GM19372 (cell line): ENCODE measurements around the gene SUMO4.

ENCODE experiments used
- ATAC-seq: cut with Tn5 transposase; IDR thresholded peaks from one replicate; pipeline ENCODE4 v1.9.1; 2021; ENCODE audit warnings: mild to moderate bottlenecking, low read depth, moderate library complexity; ENCODE audit not compliant: unreplicated experiment

The SUMO4 gene

GRCh38 chr6:149400050-149400449 lies at the start of gene SUMO4:
Gene SUMO4 (plus strand): TSS chr6:149400262. CDS start chr6:149400392, 130 bp downstream.
- no peak for ATAC-seq

- ATAC-seq: no peak
Observed at GRCh38 chr6:149354009-149354408, 46.1 kb upstream of the SUMO4 start.

GRCh38 chr6:149356081-149356750 lies 43.8 kb upstream of the SUMO4 start:
- ATAC-seq: no peak

GRCh38 chr6:149357726-149358538 lies 42.1 kb upstream of the SUMO4 start:
- no peak for ATAC-seq

- ATAC-seq: no peak
Observed at GRCh38 chr6:149359440-149359839, 40.6 kb upstream of the SUMO4 start.

- no peak for ATAC-seq
Observed at GRCh38 chr6:149360536-149360935, 39.5 kb upstream of the SUMO4 start.

- ATAC-seq: no peak
Observed at GRCh38 chr6:149362289-149362688, 37.8 kb upstream of the SUMO4 start.

GRCh38 chr6:149363154-149363553 lies 36.9 kb upstream of the SUMO4 start:
- ATAC-seq: no peak

GRCh38 chr6:149364557-149364956 lies 35.5 kb upstream of the SUMO4 start:
- ATAC-seq: no peak

GRCh38 chr6:149365197-149365596 lies 34.9 kb upstream of the SUMO4 start:
- no peak for ATAC-seq

- no peak for ATAC-seq
Observed at GRCh38 chr6:149366267-149366921, 33.7 kb upstream of the SUMO4 start.

GRCh38 chr6:149368065-149368464 lies 32.0 kb upstream of the SUMO4 start:
- peak; percentile 59 for ATAC-seq

- no peak for ATAC-seq
Observed at GRCh38 chr6:149371154-149371553, 28.9 kb upstream of the SUMO4 start.

GRCh38 chr6:149372062-149372461 lies 28.0 kb upstream of the SUMO4 start:
- no peak for ATAC-seq

- no peak for ATAC-seq
Observed at GRCh38 chr6:149373511-149373910, 26.6 kb upstream of the SUMO4 start.

- ATAC-seq: no peak
Observed at GRCh38 chr6:149379977-149380376, 20.1 kb upstream of the SUMO4 start.

GRCh38 chr6:149380523-149380922 lies 19.5 kb upstream of the SUMO4 start:
- ATAC-seq: no peak

- no peak for ATAC-seq
Observed at GRCh38 chr6:149383371-149383770, 16.7 kb upstream of the SUMO4 start.

GRCh38 chr6:149384464-149384863 lies 15.6 kb upstream of the SUMO4 start:
- ATAC-seq: no peak

- no peak for ATAC-seq
Observed at GRCh38 chr6:149385998-149386646, 13.9 kb upstream of the SUMO4 start.
